GF-D8 (cell line): ENCODE measurements around the gene PRIM1.
A peak's percentile ranks its signal among the peaks of the same experiment; 100 is the strongest.
"Not testable (repeated sequence)": the region's sequence is repeated elsewhere in the genome, so short reads cannot be mapped to it uniquely, and the experiment has no call there.

Source experiments
- DNase-seq: peaks from one replicate; lab custom pipeline; 2025; lab: John Stamatoyannopoulos, UW

PRIM1 gene

DNA sequence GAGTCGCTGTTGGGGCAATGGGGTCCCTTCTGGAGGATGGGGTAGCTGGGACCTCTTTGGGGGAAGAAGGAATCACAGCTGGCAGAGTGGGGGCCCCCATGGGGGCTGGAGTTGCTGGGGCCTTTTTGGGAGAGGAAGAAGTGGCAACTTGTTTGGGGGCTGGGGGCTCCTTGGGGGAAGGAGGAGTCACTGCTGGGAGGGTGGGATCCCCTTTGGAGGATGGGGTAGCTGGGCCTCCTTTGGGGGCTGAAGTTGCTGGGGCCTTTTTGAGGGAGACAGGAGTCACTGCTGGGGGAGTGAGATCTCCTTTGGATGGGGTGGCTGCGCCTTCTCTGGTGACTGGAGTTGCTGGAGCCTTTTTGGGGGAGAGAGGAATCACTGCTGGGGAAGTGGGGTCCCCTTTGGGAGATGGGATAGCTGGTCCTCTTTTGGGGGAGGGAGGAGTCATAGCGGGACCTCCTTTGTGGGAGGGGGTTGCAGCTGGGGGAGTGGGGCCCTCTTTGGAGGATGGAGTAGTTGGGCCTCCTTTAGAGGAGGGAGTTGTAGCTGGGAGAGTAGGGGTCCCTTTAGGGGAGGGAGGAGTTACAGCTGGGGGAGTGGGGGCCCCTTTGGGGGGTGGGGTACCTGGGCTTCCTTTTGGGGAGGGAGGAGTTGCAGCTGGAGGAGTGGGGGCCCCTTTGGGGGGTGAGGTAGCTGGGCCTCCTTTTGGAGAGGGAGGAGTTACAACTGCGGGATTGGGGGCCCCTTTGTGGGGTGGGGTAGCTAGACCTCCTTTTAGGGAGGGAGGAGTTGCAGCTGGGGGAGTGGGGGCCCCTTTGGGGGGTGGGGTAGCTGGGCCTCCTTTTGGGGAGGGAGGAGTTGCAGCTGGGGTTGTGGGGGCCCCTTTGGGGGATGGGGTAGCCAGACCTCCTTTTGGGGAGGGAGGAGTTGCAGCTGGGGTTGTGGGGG is 34.9 kb downstream of the PRIM1 start:
- no peak for DNase-seq

DNA sequence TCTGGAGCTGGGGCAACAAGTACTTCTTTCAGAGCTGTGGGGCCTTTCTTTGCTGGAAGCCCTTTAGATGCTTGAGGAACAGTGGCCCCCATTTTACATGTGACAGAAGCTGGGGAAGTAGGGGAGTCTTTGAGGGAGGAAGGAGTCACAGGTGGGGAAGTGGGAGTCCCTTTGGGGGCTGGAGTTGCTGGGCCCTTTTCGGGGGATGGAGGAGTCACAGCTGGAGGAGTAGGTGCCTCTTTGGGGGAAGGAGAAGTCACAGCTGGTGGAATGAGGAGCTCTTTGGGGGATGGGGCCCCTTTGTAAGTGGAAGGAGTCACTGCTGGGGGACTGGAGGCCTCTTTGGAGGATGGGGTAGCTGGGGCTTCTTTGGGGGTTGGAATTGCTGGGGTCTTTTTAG is 35.7 kb downstream of the PRIM1 start:
- DNase-seq, result no peak

DNA sequence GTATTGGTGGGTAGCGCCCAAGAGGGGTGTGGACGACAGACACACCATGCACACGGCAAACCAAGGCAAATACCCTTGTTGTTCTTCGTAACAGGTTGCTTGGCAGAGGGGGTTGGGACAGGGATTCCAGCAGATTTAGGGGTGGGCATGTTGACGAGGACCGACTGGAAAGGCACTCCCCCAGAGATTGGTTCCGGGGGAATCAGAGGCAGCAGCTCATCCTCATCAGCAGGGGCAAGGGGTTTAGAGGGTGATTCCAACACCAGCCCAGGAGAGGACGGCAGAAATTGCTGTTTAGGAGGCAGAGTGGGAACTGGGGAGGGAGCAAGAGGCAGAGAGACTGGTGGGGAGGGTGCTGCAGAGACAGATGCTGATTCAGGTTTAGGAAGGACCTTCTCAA is 36.3 kb downstream of the PRIM1 start:
- DNase-seq, result no peak

DNA sequence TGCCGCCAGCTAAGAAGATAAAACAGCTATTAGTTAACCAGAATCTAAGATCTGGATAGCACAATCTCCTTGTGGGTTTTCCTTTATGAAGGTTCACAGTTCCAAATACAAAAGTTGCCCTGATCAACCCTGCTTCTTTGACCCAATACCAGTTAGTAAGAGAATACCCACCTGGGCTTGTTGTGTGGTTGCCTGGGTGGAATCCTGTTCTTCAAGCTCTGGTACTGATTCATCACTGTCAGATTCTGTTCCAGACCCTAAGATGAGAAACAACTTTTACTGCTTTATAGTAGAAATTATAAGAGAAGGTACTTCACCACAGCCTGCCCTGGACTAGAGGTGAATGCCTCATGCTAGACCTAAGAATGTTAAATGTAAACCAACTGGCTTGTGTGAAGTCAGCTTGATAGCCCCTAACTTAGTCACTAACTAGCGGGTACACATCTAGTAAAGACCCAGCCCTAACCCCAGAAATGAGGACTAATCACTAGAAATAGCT is 37.6 kb downstream of the PRIM1 start:
- no peak for DNase-seq

DNA sequence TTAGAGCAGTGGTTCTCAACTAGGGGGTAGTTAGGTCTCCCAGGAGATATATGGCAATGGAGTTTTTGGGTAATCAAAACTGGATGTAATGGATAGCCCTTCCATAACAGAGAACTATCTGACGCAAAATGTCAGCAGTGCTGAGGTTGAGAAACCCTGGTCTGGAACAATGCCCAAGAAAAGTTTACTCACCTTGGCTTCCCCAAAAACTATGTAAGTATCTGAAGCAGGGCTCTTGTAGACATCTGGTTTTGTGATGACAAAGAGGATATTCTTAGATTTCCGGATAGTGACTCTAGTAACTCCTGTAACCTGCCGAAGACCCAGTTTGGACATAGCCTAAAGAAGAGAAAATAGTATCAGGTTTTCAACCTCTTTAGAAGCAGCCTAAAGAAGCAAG is 38.8 kb downstream of the PRIM1 start:
- no peak for DNase-seq

DNA sequence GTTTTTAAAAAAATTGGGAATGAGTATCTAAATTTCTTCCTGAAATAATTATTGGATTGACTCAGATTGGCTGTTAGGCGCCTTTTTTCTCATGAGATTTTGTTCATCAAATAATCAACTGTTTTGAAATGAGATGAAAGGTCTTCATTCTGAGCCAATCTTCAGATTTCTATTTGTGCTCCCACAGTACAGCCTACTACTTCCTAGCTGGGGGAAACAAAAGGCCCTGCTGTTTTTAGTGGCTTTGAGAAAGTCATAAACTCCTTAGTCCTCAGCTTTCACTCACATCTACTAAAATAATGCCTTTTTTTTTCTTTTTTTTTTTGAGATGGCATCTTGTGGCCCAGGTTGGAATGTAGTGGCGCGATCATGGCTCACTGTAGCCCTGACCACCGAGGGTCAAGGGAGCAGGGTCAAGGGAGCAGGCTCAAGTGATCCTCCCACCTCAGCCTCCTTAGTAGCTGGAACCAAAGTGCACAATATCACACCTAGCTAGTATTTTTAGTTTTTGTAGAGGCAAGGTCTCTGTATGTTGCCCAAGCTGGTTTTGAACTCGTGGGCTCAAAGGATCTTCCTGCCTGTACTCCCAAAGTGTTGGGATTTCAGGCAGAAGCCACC is 42.3 kb downstream of the PRIM1 start:
- no peak for DNase-seq

DNA sequence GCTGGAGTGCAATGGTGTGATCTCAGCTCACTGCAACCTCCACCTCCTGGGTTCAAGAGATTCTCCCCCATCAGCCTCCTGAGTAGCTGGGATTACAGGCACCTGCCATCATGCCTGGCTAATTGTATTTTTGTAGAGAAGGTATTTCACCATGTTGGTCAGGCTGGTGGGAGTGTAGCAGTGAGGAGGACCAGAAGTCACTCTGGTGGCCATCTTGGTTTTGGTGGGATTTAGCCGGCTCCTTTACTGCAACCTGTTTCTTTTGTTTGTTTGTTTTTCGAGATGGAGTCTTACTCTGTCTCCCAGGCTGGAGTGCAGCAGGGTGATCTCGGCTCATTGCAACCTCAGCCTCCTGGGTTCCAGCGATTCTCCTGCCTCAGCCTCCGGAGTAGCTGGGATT is 47.6 kb downstream of the PRIM1 start:
- not testable (repeated sequence) for DNase-seq

DNA sequence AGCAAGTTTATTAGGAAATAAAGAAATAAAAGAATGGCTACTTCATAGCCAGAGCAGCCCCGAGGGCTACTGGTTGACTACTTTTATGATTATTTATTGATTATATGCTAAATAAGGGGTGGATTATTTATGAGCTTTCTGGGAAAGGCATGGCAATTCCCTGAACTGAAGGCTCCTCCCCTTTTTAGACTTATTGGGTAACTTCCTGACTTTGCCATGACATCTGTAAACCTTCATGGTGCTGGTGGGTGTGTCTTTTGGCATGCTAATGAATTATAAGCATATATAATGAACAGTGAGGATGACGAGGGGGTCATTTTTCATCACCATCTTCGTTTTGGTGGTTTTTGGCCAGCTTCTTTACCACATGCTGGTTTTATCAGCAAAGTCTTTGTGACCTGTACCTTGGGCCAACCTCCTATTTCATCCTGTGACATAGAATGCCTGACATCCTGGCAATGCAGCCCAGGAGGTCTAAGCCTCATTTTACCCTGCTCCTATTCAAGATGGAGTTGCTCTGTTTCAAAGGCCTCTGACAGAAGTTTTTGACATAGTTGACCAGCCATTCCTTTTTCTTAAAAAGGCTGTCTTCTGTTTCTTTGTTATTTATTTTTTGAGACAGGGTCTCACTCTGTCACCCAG is 53.0 kb downstream of the PRIM1 start:
- DNase-seq, result peak; percentile 57

DNA sequence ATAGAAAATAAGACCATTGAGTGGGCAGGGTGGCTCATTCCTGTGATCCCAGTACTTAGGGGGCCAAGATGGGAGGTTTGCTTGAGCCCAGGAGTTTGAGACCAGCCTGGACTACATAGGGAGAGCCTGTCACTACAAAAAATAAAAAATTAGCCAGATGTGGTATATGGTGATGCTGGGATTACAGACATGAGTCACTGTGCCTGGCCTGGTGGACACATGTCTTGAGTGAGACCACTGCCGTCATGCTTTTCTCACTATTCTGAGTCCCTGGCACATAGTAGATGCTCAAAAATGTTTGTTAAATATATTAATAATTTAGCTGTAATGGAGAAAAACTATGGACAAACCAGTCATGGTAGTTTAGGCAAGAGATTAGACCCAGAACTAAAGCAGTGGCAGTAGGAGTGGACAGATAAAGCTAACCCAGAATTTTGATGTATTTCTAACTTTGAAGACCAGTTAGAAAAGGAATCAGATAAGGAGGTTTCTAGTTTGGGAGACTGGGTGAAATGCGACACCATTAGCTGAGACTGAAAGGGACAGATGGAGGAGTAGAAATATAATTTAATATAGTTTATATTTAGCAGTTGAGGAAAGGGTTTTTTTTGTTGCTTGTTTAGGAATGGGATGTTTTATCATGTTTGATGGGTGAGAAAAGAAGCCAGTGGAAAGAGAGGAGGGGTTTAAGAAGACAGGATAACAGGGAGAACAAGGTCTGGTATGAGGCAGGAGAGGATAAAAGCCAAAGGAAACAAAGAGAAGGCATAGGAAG is 56.6 kb downstream of the PRIM1 start:
- DNase-seq, result no peak

DNA sequence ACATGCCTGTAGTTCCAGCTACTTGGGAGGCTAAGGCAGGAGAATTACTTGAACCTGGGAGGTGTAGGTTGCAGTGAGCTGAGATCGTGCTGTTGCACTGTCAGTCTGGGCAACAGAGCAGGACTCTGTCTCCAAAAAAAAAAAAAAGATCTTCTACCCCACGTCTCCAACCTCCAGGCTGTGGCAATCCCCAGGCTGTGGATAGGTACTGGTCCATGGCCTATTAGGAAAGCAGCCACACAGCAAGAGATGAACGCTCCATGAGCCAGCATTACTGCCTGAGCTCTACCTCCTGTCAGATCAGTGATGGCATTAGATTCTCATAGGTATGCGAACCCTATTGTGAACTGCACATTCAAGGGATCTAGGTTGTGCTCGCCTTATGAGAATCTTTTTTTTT is 58.0 kb downstream of the PRIM1 start:
- DNase-seq, result no peak

DNA sequence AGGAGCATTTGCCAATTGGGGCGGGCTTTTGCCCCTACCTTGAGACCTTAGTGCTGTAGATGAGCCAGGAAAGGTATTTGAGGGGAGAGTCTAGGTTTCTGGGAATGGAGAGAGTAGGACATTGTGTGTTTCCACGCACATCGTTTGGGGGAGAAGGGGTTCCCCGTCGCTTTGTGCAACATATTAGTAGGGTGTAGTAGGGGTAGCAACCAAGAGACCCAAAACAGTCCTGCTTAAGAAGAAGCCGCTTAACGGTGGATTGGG is 63.3 kb downstream of the PRIM1 start:
- no peak for DNase-seq

DNA sequence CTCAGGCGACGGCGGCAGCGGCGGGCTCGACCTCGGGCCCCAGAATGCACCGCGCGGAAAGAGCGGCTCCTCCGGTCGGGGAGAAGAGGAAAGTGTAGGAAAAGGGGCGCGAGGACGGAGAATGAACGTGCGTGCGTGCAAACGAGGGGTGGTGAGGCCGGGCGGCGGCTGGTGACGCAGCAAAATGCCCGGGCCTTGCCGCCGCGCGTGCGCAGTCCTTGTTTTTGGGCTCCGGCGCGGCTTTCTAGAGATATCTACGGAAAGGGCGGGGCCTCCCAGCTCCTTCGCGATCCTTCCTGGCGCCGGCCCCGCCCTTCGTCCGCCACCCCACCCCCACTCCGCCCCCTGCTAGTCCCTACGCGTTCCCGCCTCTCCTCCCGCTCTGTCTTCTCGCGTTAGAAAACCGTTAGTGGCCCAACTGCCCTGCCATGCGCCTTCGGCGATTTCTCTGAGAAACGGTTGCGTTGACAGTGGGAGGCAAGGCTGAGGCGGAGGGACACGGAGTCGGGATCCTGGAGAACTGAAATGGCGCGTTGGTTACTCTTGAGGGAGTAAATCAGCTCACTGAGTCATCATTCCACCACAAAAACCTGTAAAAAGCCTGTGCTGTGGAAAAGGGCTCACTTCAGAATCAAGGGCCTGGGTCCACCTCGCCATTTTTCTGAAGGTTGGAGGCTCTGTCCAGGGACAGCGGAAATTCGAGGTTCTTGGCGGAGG is 63.8 kb downstream of the PRIM1 start, which contains the start of gene PTGES3:
TSS of gene PTGES3 (minus strand) at position 156 of the 717 bp plus-strand sequence. CDS start 285 bp downstream, outside the sequence.
- peak; percentile 97 for DNase-seq

DNA sequence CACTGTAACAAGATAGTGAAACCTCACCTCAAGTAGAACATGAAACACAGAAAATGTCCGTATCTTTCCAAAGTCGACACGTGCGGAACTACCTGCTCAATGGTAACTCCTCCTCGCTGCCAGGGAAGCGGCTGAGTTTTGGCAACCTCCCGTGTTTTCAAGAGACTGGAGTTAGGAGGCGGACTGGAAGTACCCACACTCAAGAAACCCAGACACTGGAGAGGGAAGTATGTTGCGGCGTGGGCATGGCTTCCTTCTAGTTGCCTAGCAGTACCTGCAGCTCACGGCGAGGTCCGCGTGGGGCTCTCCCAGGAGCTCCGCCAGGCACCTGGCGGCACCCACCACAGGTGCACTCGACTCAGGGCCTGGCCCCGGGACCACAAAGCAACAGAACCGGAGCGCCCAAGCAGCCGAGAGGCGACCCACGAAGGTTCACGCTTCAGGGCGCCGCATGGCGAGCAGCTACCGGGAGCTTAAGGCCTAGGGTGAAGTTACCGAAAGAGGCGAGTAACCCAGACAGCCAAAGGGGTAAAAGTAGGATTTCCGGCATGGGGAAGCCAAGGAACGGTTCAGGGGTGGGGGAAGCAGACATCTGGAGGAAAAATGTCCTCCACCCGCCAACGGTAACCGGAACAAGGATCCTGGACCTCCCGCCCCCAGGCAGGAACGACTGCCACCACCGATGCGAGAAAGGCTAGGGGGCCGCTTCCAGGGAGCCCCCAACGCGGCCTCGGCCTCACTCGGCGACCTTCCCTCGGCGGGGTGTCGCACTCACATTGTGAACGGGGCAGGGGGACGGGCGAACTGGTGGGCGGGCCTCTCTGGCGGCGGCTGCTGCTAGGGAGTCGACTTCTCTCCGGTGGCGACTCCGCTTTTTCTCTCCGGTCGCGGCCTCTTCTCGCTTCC is 64.6 kb downstream of the PRIM1 start:
- DNase-seq, result peak; percentile 13

DNA sequence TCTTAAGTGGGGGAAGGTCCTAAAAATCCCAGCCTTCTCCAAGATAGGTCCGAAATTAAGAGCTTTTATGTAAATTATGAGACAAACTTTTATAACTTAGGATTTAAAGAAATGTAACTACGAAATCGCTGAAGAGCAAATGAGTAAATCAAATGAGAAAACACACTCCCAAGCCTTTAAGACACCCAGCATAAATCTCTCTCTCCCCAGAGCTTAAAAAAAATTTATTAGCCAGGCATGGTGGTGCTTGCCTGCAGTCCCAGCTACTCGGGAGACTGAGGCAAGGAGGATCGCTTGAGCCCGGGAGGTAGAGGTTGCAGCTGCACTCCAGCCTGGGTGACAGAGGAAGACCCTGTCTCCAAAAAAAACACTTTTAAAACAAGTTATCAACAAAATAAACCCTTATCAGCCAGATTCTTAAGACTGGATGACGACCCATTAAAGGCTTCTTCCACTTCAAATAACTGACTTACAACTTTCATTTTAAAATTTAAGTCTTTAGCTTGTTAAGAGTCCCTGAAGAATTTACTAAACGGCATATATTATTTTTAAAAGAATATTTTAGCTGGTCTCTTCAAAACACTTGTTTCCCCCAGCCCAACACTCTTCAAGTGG is 67.3 kb downstream of the PRIM1 start:
- no peak for DNase-seq

DNA sequence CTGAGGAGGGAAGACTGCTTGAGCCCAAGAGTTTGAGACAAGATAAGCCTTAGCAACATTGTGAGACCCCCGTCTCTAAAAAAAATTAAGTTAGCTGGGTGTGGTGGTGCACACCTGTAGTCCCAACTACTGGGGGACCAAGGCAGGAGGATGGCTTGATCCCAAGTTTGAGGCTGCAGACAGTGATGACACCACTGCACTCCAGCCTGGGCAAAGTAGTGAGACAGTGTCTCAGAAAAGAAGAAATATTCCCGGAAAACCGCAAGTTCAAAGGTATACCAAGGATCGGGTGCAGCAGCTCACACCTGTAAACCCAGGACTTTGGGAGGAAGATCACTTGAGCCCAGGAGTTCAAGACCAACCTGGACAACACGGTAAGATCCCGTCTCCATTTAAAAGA is 69.8 kb downstream of the PRIM1 start:
- DNase-seq, result no peak
